HepG2 (cell line): ENCODE results near the gene AP5B1. TPM values are rescaled to one million over a fixed set of nuclear protein-coding genes. Genes with fewer than 3 reads are reported as not detected.

Source experiments
- polyA plus RNA-seq, 8 experiments: library from polyadenylated mRNA; depleted of rRNA in 3 of 8; stranded (reverse) in 7 of 8; unstranded in 1 of 8; fragments of >200 nt; fragmentation: Illumina TruSeq in 4 of 8; extraction: Trizol in 4 of 8; gene quantifications; 2 replicates each; pipeline versions ENCODE4 v1.2.1 to v1.2.3, GENCODE V29; 2011 to 2016; ENCODE audit warnings: low read depth in 4 of 8, missing spikeins in 1 of 8, mixed read lengths in 1 of 8; ENCODE audit not compliant: insufficient read depth in 1 of 8
- total RNA-seq, 5 experiments: library from RNA; depleted of rRNA; stranded (reverse); fragments of >200 nt; fragmentation: Illumina TruSeq; extraction: Trizol; gene quantifications; 2 replicates each; pipeline ENCODE4 v1.2.3, GENCODE V29; 2016; ENCODE audit warnings: low read depth in 1 of 5

AP5B1 gene
- total and polyA plus RNA-seq, 2 of the 13 experiments (the other 11 are each of a cell fraction or from before 2014, with no cell fraction given): 1.7 to 4.4 TPM

Other genes starting within 250 kb of the AP5B1 start
- 4.2 and 12.2 TPM in 2 replicates for gene LTBP3, start 222.6 kb downstream of the AP5B1 start, total RNA-seq (2016; rRNA removed; fragmentation: Illumina TruSeq; extraction: Trizol)
- 60.3 and 68.1 TPM in 2 replicates for gene LTBP3, start 222.6 kb downstream of the AP5B1 start, polyA plus RNA-seq (2011; rRNA removed)
- gene ZNRD2, start 210.5 kb downstream of the AP5B1 start, total RNA-seq (2016; rRNA removed; fragmentation: Illumina TruSeq; extraction: Trizol): 34.0 and 40.0 TPM in 2 replicates
- 29.2 and 31.4 TPM in 2 replicates for gene ZNRD2, start 210.5 kb downstream of the AP5B1 start, polyA plus RNA-seq (2011; rRNA removed)
- 3.6 and 5.7 TPM in 2 replicates for gene FAM89B, start 208.4 kb downstream of the AP5B1 start, total RNA-seq (2016; rRNA removed; fragmentation: Illumina TruSeq; extraction: Trizol)
- gene FAM89B, start 208.4 kb downstream of the AP5B1 start, polyA plus RNA-seq (2011; rRNA removed): 8.0 and 11.5 TPM in 2 replicates
- 5.4 and 10.6 TPM in 2 replicates for gene EHBP1L1, start 204.9 kb downstream of the AP5B1 start, total RNA-seq (2016; rRNA removed; fragmentation: Illumina TruSeq; extraction: Trizol)
- gene EHBP1L1, start 204.9 kb downstream of the AP5B1 start, polyA plus RNA-seq (2011; rRNA removed): 8.3 and 14.4 TPM in 2 replicates
- not detected in 2 replicates for gene KCNK7, start 185.2 kb downstream of the AP5B1 start, total RNA-seq (2016; rRNA removed; fragmentation: Illumina TruSeq; extraction: Trizol)
- gene KCNK7, start 185.2 kb downstream of the AP5B1 start, polyA plus RNA-seq (2011; rRNA removed): 0.11 and 0.14 TPM in 2 replicates
- 35.6 and 51.5 TPM in 2 replicates for gene MAP3K11, start 166.8 kb downstream of the AP5B1 start, total RNA-seq (2016; rRNA removed; fragmentation: Illumina TruSeq; extraction: Trizol)
- 35.9 and 54.6 TPM in 2 replicates for gene MAP3K11, start 166.8 kb downstream of the AP5B1 start, polyA plus RNA-seq (2011; rRNA removed)
- 14.5 and 23.0 TPM in 2 replicates for gene PCNX3, start 165.2 kb downstream of the AP5B1 start, total RNA-seq (2016; rRNA removed; fragmentation: Illumina TruSeq; extraction: Trizol)
- 16.2 and 23.1 TPM in 2 replicates for gene PCNX3, start 165.2 kb downstream of the AP5B1 start, polyA plus RNA-seq (2011; rRNA removed)
- 5.4 and 5.8 TPM in 2 replicates for gene SIPA1, start 142.9 kb downstream of the AP5B1 start, total RNA-seq (2016; rRNA removed; fragmentation: Illumina TruSeq; extraction: Trizol)
- gene SIPA1, start 142.9 kb downstream of the AP5B1 start, polyA plus RNA-seq (2011; rRNA removed): 7.7 and 9.1 TPM in 2 replicates
- 18.7 and 21.4 TPM in 2 replicates for gene RELA, start 118.1 kb downstream of the AP5B1 start, total RNA-seq (2016; rRNA removed; fragmentation: Illumina TruSeq; extraction: Trizol)
- gene RELA, start 118.1 kb downstream of the AP5B1 start, polyA plus RNA-seq (2011; rRNA removed): 40.5 and 51.0 TPM in 2 replicates
- 45.4 and 48.3 TPM in 2 replicates for gene KAT5, start 68.7 kb downstream of the AP5B1 start, total RNA-seq (2016; rRNA removed; fragmentation: Illumina TruSeq; extraction: Trizol)
- gene KAT5, start 68.7 kb downstream of the AP5B1 start, polyA plus RNA-seq (2011; rRNA removed): 34.4 and 35.2 TPM in 2 replicates
- 50.9 and 65.1 TPM in 2 replicates for gene RNASEH2C, start 60.2 kb downstream of the AP5B1 start, total RNA-seq (2016; rRNA removed; fragmentation: Illumina TruSeq; extraction: Trizol)
- gene RNASEH2C, start 60.2 kb downstream of the AP5B1 start, polyA plus RNA-seq (2011; rRNA removed): 24.6 and 27.4 TPM in 2 replicates
- not detected in 2 replicates for gene OVOL1, start 6.1 kb upstream of the AP5B1 start, total RNA-seq (2016; rRNA removed; fragmentation: Illumina TruSeq; extraction: Trizol)
- gene OVOL1, start 6.1 kb upstream of the AP5B1 start, polyA plus RNA-seq (2011; rRNA removed): 0.01 and 0.04 TPM in 2 replicates
- gene SNX32, start 53.0 kb upstream of the AP5B1 start, total RNA-seq (2016; rRNA removed; fragmentation: Illumina TruSeq; extraction: Trizol): 0.09 TPM in 1 of 2 replicates, not detected in the other
- gene SNX32, start 53.0 kb upstream of the AP5B1 start, polyA plus RNA-seq (2011; rRNA removed): 0.29 and 0.34 TPM in 2 replicates
- 383 and 458 TPM in 2 replicates for gene CFL1, start 77.2 kb upstream of the AP5B1 start, total RNA-seq (2016; rRNA removed; fragmentation: Illumina TruSeq; extraction: Trizol)
- gene CFL1, start 77.2 kb upstream of the AP5B1 start, polyA plus RNA-seq (2011; rRNA removed): 347 and 379 TPM in 2 replicates
- gene MUS81, start 79.5 kb upstream of the AP5B1 start, total RNA-seq (2016; rRNA removed; fragmentation: Illumina TruSeq; extraction: Trizol): 13.2 and 25.6 TPM in 2 replicates
- 30.2 and 43.6 TPM in 2 replicates for gene MUS81, start 79.5 kb upstream of the AP5B1 start, polyA plus RNA-seq (2011; rRNA removed)
- 3.7 and 7.4 TPM in 2 replicates for gene EFEMP2, start 91.8 kb upstream of the AP5B1 start, total RNA-seq (2016; rRNA removed; fragmentation: Illumina TruSeq; extraction: Trizol)
- 29.7 and 34.3 TPM in 2 replicates for gene EFEMP2, start 91.8 kb upstream of the AP5B1 start, polyA plus RNA-seq (2011; rRNA removed)
- not detected in 2 replicates for gene CTSW, start 98.9 kb upstream of the AP5B1 start, total RNA-seq (2016; rRNA removed; fragmentation: Illumina TruSeq; extraction: Trizol)
- gene CTSW, start 98.9 kb upstream of the AP5B1 start, polyA plus RNA-seq (2011; rRNA removed): 0.09 TPM in 1 of 2 replicates, not detected in the other
- gene FIBP, start 107.5 kb upstream of the AP5B1 start, total RNA-seq (2016; rRNA removed; fragmentation: Illumina TruSeq; extraction: Trizol): 62.1 and 66.0 TPM in 2 replicates
- gene FIBP, start 107.5 kb upstream of the AP5B1 start, polyA plus RNA-seq (2011; rRNA removed): 42.9 and 55.3 TPM in 2 replicates
- gene CCDC85B, start 109.7 kb upstream of the AP5B1 start, total RNA-seq (2016; rRNA removed; fragmentation: Illumina TruSeq; extraction: Trizol): 15.7 and 19.5 TPM in 2 replicates
- 8.2 and 11.4 TPM in 2 replicates for gene CCDC85B, start 109.7 kb upstream of the AP5B1 start, polyA plus RNA-seq (2011; rRNA removed)
- gene FOSL1, start 119.4 kb upstream of the AP5B1 start, total RNA-seq (2016; rRNA removed; fragmentation: Illumina TruSeq; extraction: Trizol): 3.1 and 4.0 TPM in 2 replicates
- 2.8 and 4.1 TPM in 2 replicates for gene FOSL1, start 119.4 kb upstream of the AP5B1 start, polyA plus RNA-seq (2011; rRNA removed)
- 8.4 and 10.0 TPM in 2 replicates for gene C11orf68, start 138.1 kb upstream of the AP5B1 start, total RNA-seq (2016; rRNA removed; fragmentation: Illumina TruSeq; extraction: Trizol)
- gene C11orf68, start 138.1 kb upstream of the AP5B1 start, polyA plus RNA-seq (2011; rRNA removed): 28.3 and 37.2 TPM in 2 replicates
- gene DRAP1, start 138.4 kb upstream of the AP5B1 start, total RNA-seq (2016; rRNA removed; fragmentation: Illumina TruSeq; extraction: Trizol): 31.5 and 52.3 TPM in 2 replicates
- gene DRAP1, start 138.4 kb upstream of the AP5B1 start, polyA plus RNA-seq (2011; rRNA removed): 44.6 and 46.8 TPM in 2 replicates
- not detected in 2 replicates for gene TSGA10IP, start 164.5 kb upstream of the AP5B1 start, total RNA-seq (2016; rRNA removed; fragmentation: Illumina TruSeq; extraction: Trizol)
- 0.07 TPM in 1 of 2 replicates, not detected in the other for gene TSGA10IP, start 164.5 kb upstream of the AP5B1 start, polyA plus RNA-seq (2011; rRNA removed)
- 18.1 and 22.5 TPM in 2 replicates for gene SART1, start 180.8 kb upstream of the AP5B1 start, total RNA-seq (2016; rRNA removed; fragmentation: Illumina TruSeq; extraction: Trizol)
- gene SART1, start 180.8 kb upstream of the AP5B1 start, polyA plus RNA-seq (2011; rRNA removed): 11.3 and 13.1 TPM in 2 replicates
- gene EIF1AD, start 221.2 kb upstream of the AP5B1 start, total RNA-seq (2016; rRNA removed; fragmentation: Illumina TruSeq; extraction: Trizol): 30.8 and 45.9 TPM in 2 replicates
- 18.2 and 24.0 TPM in 2 replicates for gene EIF1AD, start 221.2 kb upstream of the AP5B1 start, polyA plus RNA-seq (2011; rRNA removed)
- gene BANF1, start 221.5 kb upstream of the AP5B1 start, total RNA-seq (2016; rRNA removed; fragmentation: Illumina TruSeq; extraction: Trizol): 40.5 and 45.9 TPM in 2 replicates
- 75.9 and 86.5 TPM in 2 replicates for gene BANF1, start 221.5 kb upstream of the AP5B1 start, polyA plus RNA-seq (2011; rRNA removed)
- gene CST6, start 231.0 kb upstream of the AP5B1 start, total RNA-seq (2016; rRNA removed; fragmentation: Illumina TruSeq; extraction: Trizol): not detected in 2 replicates
- not detected in 2 replicates for gene CST6, start 231.0 kb upstream of the AP5B1 start, polyA plus RNA-seq (2011; rRNA removed)
- not detected in 2 replicates for gene CATSPER1, start 245.5 kb upstream of the AP5B1 start, total RNA-seq (2016; rRNA removed; fragmentation: Illumina TruSeq; extraction: Trizol)
- gene CATSPER1, start 245.5 kb upstream of the AP5B1 start, polyA plus RNA-seq (2011; rRNA removed): 0.04 and 0.17 TPM in 2 replicates